CD4-positive, CD25-positive, alpha-beta regulatory T cell (primary cell): ENCODE results near the gene RIPK4. TPM values are rescaled to one million over a fixed set of nuclear protein-coding genes. Genes with fewer than 3 reads are reported as not detected.
"Not testable (repeated sequence)": the region's sequence is repeated elsewhere in the genome, so short reads cannot be mapped to it uniquely, and the experiment has no call there.

Source experiments
- ATAC-seq, 2 donors: fragments of 150-1000 bp; cut with Tn5 transposase; one replicate each; pipeline ENCODE4 v1.10.0; 2021; ENCODE audit warnings: low read depth in 2 of 2, moderate number of reproducible peaks in 2 of 2, moderate library complexity in 1 of 2
- DNase-seq, 3 donors: peaks; one replicate each; pipeline versions ENCODE4 v3.0.0 to v3.0.0-alpha.2; 2012 to 2022; ENCODE audit warnings: mixed read lengths in 1 of 3
- H3K27ac ChIP-seq: one replicate; pipeline ENCODE4 v1.7.0; 2013; ENCODE audit warnings: mild to moderate bottlenecking, low read length; ENCODE audit not compliant: insufficient read depth, poor library complexity, severe bottlenecking
- H3K27me3 ChIP-seq: one replicate; pipeline ENCODE4 v1.7.0; 2013; ENCODE audit warnings: low read length; ENCODE audit not compliant: control insufficient read depth, insufficient read depth
- H3K36me3 ChIP-seq: one replicate; pipeline ENCODE4 v1.7.0; 2013; ENCODE audit warnings: mild to moderate bottlenecking, low read length, moderate library complexity; ENCODE audit not compliant: control insufficient read depth, insufficient read depth
- H3K4me1 ChIP-seq: 2 replicates; pipeline ENCODE4 v1.7.0; 2013; ENCODE audit warnings: mild to moderate bottlenecking, low read length; ENCODE audit not compliant: insufficient read depth, control insufficient read depth, poor library complexity, severe bottlenecking
- H3K4me3 ChIP-seq: one replicate; pipeline ENCODE4 v1.7.0; 2013; ENCODE audit warnings: low read depth, mild to moderate bottlenecking, low read length, moderate library complexity
- H3K9me3 ChIP-seq, 2 experiments: 1 replicate in 1 of 2; 2 replicates in 1 of 2; pipeline ENCODE4 v1.7.0; 2013; ENCODE audit warnings: low read length in 2 of 2, mild to moderate bottlenecking in 1 of 2, moderate library complexity in 1 of 2; ENCODE audit not compliant: control insufficient read depth in 2 of 2
- H3K27ac Mint-ChIP-seq, 3 donors: one replicate each; pipeline ENCODE4 v1.8.0; 2020 to 2022; ENCODE audit warnings: mild to moderate bottlenecking in 3 of 3, mixed read lengths in 3 of 3, moderate library complexity in 2 of 3
- H3K27me3 Mint-ChIP-seq: one replicate; pipeline ENCODE4 v1.8.0; 2022; ENCODE audit warnings: mild to moderate bottlenecking, mixed read lengths
- H3K36me3 Mint-ChIP-seq: one replicate; pipeline ENCODE4 v1.8.0; 2020; ENCODE audit warnings: mixed read lengths
- H3K4me1 Mint-ChIP-seq, 4 donors: one replicate each; pipeline ENCODE4 v1.8.0; 2020 to 2022; ENCODE audit warnings: mixed read lengths in 4 of 4, mild to moderate bottlenecking in 1 of 4
- H3K4me3 Mint-ChIP-seq, 4 donors: one replicate each; pipeline ENCODE4 v1.8.0; 2020 to 2022; ENCODE audit warnings: mild to moderate bottlenecking in 4 of 4, mixed read lengths in 4 of 4, moderate library complexity in 3 of 4
- H3K9me3 Mint-ChIP-seq, 7 donors: one replicate each; pipeline ENCODE4 v1.8.0; 2020 to 2022; ENCODE audit warnings: mixed read lengths in 7 of 7, mild to moderate bottlenecking in 3 of 7, moderate library complexity in 2 of 7
- polyA plus RNA-seq, 4 donors: library from polyadenylated mRNA; unstranded; fragments of 300-500 nt; fragmentation: Illumina TruSeq; gene quantifications; one replicate each; pipeline ENCODE4 v1.2.3, GENCODE V29; 2021
- total RNA-seq: library from RNA; stranded (reverse); gene quantifications from one replicate; pipeline ENCODE4 v1.2.3, GENCODE V29; 2022

The RIPK4 gene
- total and polyA plus RNA-seq, 5 donors from 2014 or later: 0.39 to 0.52 (median 0.41) TPM; not detected in 2

GRCh38 chr21:41792711-41793110 lies 25.9 kb upstream of the RIPK4 start:
- Mint-ChIP-seq H3K36me3 (no peaks in the 10 kb centered on the region), H3K9me3 (peaks cover 0 to 22% (median 6%) of the 10 kb centered on the region in 7 donors), H3K27me3 (peaks cover 10% of the 10 kb centered on the region), H3K4me1 (no peaks in the 10 kb centered on the region), H3K4me3 (no peak overlapping the region), H3K27ac (no peak overlapping the region)
- ATAC-seq (no peak), DNase-seq (no peak)
- Histone ChIP-seq H3K27me3 (no peaks in the 10 kb centered on the region), H3K36me3 (no peaks in the 10 kb centered on the region), H3K4me1 (no peaks in the 10 kb centered on the region), H3K9me3 (peaks cover 10 to 15% of the 10 kb centered on the region in 2 experiments), H3K4me3 (no peak overlapping the region), H3K27ac (no peak overlapping the region)

DNA sequence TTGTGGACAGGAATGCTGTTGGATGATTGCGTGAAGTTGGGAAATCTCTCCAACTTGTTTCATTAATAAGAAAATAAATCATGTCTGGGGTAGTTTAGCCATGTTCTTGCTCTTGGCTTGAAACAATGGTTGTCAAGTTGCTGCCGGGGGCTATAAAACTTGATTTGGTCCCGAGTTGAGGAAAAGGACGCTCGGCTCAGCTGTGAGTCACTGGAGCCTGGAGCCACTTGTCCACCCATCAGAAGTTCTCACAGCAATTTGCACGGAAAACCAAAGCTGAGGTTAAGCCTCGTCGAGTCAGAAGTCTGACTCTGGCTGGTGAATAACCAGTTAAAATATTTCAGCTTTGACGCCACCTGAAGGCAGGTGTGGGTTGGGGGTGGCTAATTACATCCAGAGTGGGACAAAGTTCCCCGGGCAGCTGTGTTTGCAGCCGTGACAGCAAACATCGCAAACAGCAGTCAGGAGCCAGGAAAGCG lies 19.7 kb upstream of the RIPK4 start:
- peaks cover 0 to 3% (median 1%) of the 10 kb centered on the region in 4 donors for H3K4me1 Mint-ChIP-seq
- H3K4me1 ChIP-seq: no peaks in the 10 kb centered on the region
- H3K9me3 ChIP-seq: no peaks in the 10 kb centered on the region
- no peak overlapping the region for H3K27ac Mint-ChIP-seq
- H3K27ac ChIP-seq: no peak overlapping the region
- no peaks in the 10 kb centered on the region for H3K36me3 Mint-ChIP-seq
- DNase-seq (no peak), ATAC-seq (no peak)
- no peak overlapping the region for H3K4me3 ChIP-seq
- peaks cover 13% of the 10 kb centered on the region for H3K27me3 ChIP-seq
- peaks cover 41% of the 10 kb centered on the region for H3K27me3 Mint-ChIP-seq
- no peak overlapping the region for H3K4me3 Mint-ChIP-seq
- peaks cover 0 to 5% (median 0%) of the 10 kb centered on the region in 7 donors for H3K9me3 Mint-ChIP-seq
- no peaks in the 10 kb centered on the region for H3K36me3 ChIP-seq

DNA sequence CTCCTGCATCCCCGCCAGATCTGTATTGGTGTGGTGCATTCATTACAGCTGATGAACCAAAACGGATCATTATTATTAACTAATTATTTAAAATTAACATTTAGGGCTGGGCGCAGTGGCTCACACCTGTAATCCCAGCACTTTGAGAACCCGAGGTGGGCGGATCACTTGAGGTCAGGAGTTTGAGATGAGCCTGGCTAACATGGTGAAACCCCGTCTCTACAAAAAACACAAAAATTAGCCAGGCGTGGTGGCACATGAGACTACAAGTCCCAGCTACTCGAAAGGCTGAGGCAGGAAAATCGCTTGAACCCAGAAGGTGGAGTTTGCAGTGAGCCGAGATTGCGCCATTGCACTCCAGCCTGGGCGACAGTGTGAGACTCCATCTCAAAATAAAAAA lies 18.4 kb upstream of the RIPK4 start:
- not testable (repeated sequence) for H3K4me3 ChIP-seq, H3K9me3 ChIP-seq, H3K27ac Mint-ChIP-seq, H3K9me3 Mint-ChIP-seq, H3K4me1 ChIP-seq, ATAC-seq, H3K4me1 Mint-ChIP-seq, H3K36me3 Mint-ChIP-seq, H3K4me3 Mint-ChIP-seq, H3K36me3 ChIP-seq, H3K27ac ChIP-seq, DNase-seq
- peaks cover 17% of the 10 kb centered on the region for H3K27me3 ChIP-seq
- peaks cover 46% of the 10 kb centered on the region for H3K27me3 Mint-ChIP-seq

GRCh38 chr21:41784456-41785102 lies 17.7 kb upstream of the RIPK4 start:
- H3K36me3 ChIP-seq: no peaks in the 10 kb centered on the region
- H3K27me3 ChIP-seq: peaks cover 21% of the 10 kb centered on the region
- Mint-ChIP-seq H3K36me3 (no peaks in the 10 kb centered on the region), H3K27me3 (peaks cover 50% of the 10 kb centered on the region), H3K4me3 (no peak overlapping the region), H3K4me1 (peaks cover 0 to 5% (median 2%) of the 10 kb centered on the region in 4 donors), H3K27ac (no peak overlapping the region), H3K9me3 (peaks cover 0 to 1% (median 0%) of the 10 kb centered on the region in 7 donors)
- ATAC-seq: no peak
- H3K27ac ChIP-seq: no peak overlapping the region
- H3K4me1 ChIP-seq: no peaks in the 10 kb centered on the region
- H3K9me3 ChIP-seq: no peaks in the 10 kb centered on the region
- DNase-seq: no peak
- no peak overlapping the region for H3K4me3 ChIP-seq

GRCh38 chr21:41783476-41784180 lies 16.8 kb upstream of the RIPK4 start:
- no peak overlapping the region for H3K27ac Mint-ChIP-seq
- peaks cover 0 to 14% (median 3%) of the 10 kb centered on the region in 4 donors for H3K4me1 Mint-ChIP-seq
- ATAC-seq: no peak
- H3K4me3 Mint-ChIP-seq: no peak overlapping the region
- H3K9me3 ChIP-seq: no peaks in the 10 kb centered on the region
- no peaks in the 10 kb centered on the region for H3K36me3 ChIP-seq
- no peaks in the 10 kb centered on the region for H3K4me1 ChIP-seq
- H3K27me3 Mint-ChIP-seq: peaks cover 49% of the 10 kb centered on the region
- H3K27ac ChIP-seq: no peak overlapping the region
- DNase-seq: no peak
- H3K9me3 Mint-ChIP-seq: peaks cover 0 to 1% (median 0%) of the 10 kb centered on the region in 7 donors
- no peaks in the 10 kb centered on the region for H3K36me3 Mint-ChIP-seq
- no peak overlapping the region for H3K4me3 ChIP-seq
- H3K27me3 ChIP-seq: peaks cover 21% of the 10 kb centered on the region

DNA sequence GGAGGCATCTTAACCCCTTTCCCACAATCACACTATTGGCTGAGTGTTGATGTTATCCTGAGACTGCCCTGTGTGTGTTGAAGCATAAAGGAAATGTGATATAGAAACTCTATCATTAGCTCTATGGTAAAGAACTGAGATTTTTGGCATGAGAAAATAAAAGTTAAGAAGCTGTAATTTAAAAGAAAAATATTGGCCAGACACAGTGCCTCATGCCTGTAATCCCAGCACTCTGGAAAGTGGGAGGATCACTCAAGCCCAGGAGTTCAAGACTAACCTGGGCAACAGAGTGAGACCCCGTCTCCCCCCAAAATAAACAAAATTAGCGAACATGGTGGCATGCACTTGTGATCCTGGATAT lies 14.2 kb upstream of the RIPK4 start:
- no peak overlapping the region for H3K4me3 ChIP-seq
- no peak for ATAC-seq
- H3K4me1 Mint-ChIP-seq: peaks cover 0 to 14% (median 3%) of the 10 kb centered on the region in 4 donors

DNA sequence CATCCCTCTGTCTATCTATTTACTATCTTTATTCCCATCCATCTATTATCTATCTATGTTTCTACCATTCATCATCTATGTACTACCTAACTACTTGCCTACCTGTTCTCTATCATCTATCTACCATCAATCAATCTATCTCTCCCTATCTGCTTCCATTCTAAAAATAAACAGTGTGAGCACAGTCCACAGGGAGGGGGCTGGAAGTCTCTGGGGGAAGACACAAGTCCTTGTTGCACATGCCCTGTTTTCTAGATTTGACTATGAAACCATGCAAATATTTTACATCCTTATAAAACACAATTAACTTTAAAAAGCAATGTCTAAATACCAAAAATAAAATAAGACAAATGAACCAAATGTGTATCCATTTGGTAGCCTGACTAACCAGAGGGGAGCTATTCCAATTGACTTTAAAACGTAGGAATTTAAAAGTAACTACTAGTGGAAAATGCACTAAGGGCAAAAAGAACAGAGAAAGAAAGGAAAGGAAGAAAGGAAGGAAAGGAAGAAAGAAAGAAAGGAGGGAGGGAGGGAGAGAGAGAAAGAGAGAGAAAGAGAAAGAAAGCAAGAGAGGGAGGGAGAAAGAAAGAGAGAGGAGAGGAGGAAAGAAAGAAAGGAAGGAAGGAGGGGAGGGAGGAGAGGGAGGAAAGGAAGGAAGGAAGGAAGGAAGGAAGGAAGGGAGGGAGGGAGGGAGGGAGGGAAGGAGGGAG lies 13.6 kb upstream of the RIPK4 start:
- no peaks in the 10 kb centered on the region for H3K9me3 ChIP-seq
- Mint-ChIP-seq H3K27me3 (peaks cover 49% of the 10 kb centered on the region), H3K36me3 (no peaks in the 10 kb centered on the region), H3K9me3 (peaks cover 0 to 3% (median 0%) of the 10 kb centered on the region in 7 donors), H3K27ac (no peak overlapping the region), H3K4me3 (no peak overlapping the region), H3K4me1 (peaks cover 0 to 14% (median 3%) of the 10 kb centered on the region in 4 donors)
- peaks cover 27% of the 10 kb centered on the region for H3K27me3 ChIP-seq
- DNase-seq: no peak
- no peak for ATAC-seq
- no peak overlapping the region for H3K4me3 ChIP-seq
- H3K36me3 ChIP-seq: no peaks in the 10 kb centered on the region
- H3K27ac ChIP-seq: no peak overlapping the region
- H3K4me1 ChIP-seq: no peaks in the 10 kb centered on the region

More for the DNA sequence above, 14.2 kb upstream of the RIPK4 start:
- no peak for DNase-seq
- Mint-ChIP-seq H3K27ac (no peak overlapping the region), H3K36me3 (no peaks in the 10 kb centered on the region), H3K4me3 (no peak overlapping the region), H3K9me3 (peaks cover 0 to 3% (median 0%) of the 10 kb centered on the region in 7 donors), H3K27me3 (peaks cover 49% of the 10 kb centered on the region)
- Histone ChIP-seq H3K27me3 (peaks cover 25% of the 10 kb centered on the region), H3K27ac (no peak overlapping the region), H3K9me3 (no peaks in the 10 kb centered on the region), H3K4me1 (no peaks in the 10 kb centered on the region), H3K36me3 (no peaks in the 10 kb centered on the region)
